H1 (cell line): ENCODE results near the gene CAMK1. TPM values are rescaled to one million over a fixed set of nuclear protein-coding genes. Genes with fewer than 3 reads are reported as not detected.

Source experiments
- CTBP2 ChIP-seq: IDR thresholded peaks from 2 replicates; pipeline ENCODE4 v1.7.0; 2011; ENCODE audit warnings: borderline replicate concordance, mild to moderate bottlenecking, moderate library complexity, mixed read lengths, low read length; ENCODE audit not compliant: insufficient read depth, insufficient read length
- CTCF ChIP-seq, 3 experiments: IDR thresholded peaks; 1 replicate in 2 of 3; 2 replicates in 1 of 3; pipeline versions ENCODE4 v1.5.1 to v1.6.1; 2011; ENCODE audit warnings: low read length in 3 of 3, mild to moderate bottlenecking in 3 of 3, inconsistent platforms in 2 of 3, low read depth in 1 of 3, moderate library complexity in 1 of 3; ENCODE audit not compliant: insufficient read depth in 1 of 3; ENCODE audit errors: control extremely low read depth in 1 of 3
- E2F6 ChIP-seq: IDR thresholded peaks from 2 replicates; pipeline ENCODE4 v1.6.1; 2012; ENCODE audit warnings: inconsistent platforms
- EZH2 ChIP-seq: fragments of 200-600 bp; sonication (generic); IDR thresholded peaks from 2 replicates; pipeline ENCODE4 v1.7.1; 2012; ENCODE audit warnings: low read depth, mild to moderate bottlenecking, moderate library complexity, low read length, inconsistent platforms; ENCODE audit not compliant: severe bottlenecking
- GTF2F1 ChIP-seq: IDR thresholded peaks from 2 replicates; pipeline ENCODE4 v1.6.1; 2012; ENCODE audit warnings: low read depth, low read length, improper control_type of control experiment, borderline replicate concordance
- JUND ChIP-seq: IDR thresholded peaks from 2 replicates; pipeline ENCODE4 v1.6.1; 2011; ENCODE audit warnings: mild to moderate bottlenecking, improper control_type of control experiment, low read length
- KDM4A ChIP-seq: IDR thresholded peaks from one replicate; pipeline ENCODE4 v1.7.1; 2012; ENCODE audit warnings: low read depth, mild to moderate bottlenecking, moderate library complexity, low read length, inconsistent platforms; ENCODE audit not compliant: severe bottlenecking
- MAX ChIP-seq: IDR thresholded peaks from 2 replicates; pipeline ENCODE4 v1.6.1; 2012; ENCODE audit warnings: inconsistent platforms
- POLR2AphosphoS5 ChIP-seq: IDR thresholded peaks from 2 replicates; pipeline ENCODE4 v1.6.1; 2011; ENCODE audit warnings: low read depth, low read length
- POU5F1 ChIP-seq: IDR thresholded peaks from 2 replicates; pipeline ENCODE4 v1.6.1; 2011; ENCODE audit warnings: low read depth, mild to moderate bottlenecking, low read length, moderate library complexity
- RNF2 ChIP-seq: fragments of 200-900, 300-1000 bp; sonication (generic); IDR thresholded peaks from 2 replicates; pipeline ENCODE4 v1.7.1; 2016; ENCODE audit warnings: borderline replicate concordance, low read depth, mild to moderate bottlenecking, antibody characterized with exemption, low read length; ENCODE audit not compliant: poor library complexity, severe bottlenecking; ENCODE audit errors: missing control alignments
- SIN3A ChIP-seq, 2 experiments: IDR thresholded peaks in 1 of 2; conservative IDR thresholded peaks in 1 of 2; 2 replicates each; pipeline ENCODE4 v1.6.1; 2011 to 2012; ENCODE audit warnings: low read length in 2 of 2, improper control_type of control experiment in 1 of 2, low read depth in 1 of 2, mild to moderate bottlenecking in 1 of 2
- SIRT6 ChIP-seq: IDR thresholded peaks from one replicate; pipeline ENCODE4 v1.7.1; 2012; ENCODE audit warnings: low read length, inconsistent platforms
- SP1 ChIP-seq: IDR thresholded peaks from 2 replicates; pipeline ENCODE4 v1.6.1; 2011; ENCODE audit warnings: low read depth, low read length
- SP2 ChIP-seq: IDR thresholded peaks from 2 replicates; pipeline ENCODE4 v1.6.1; 2012; ENCODE audit warnings: mild to moderate bottlenecking, low read length, inconsistent platforms
- SRF ChIP-seq: IDR thresholded peaks from 2 replicates; pipeline ENCODE4 v1.6.1; 2011; ENCODE audit warnings: mild to moderate bottlenecking, low read depth, low read length, moderate library complexity
- SUZ12 ChIP-seq: fragments of 200-600 bp; sonication (generic); IDR thresholded peaks from 2 replicates; pipeline ENCODE4 v1.6.1; 2012; ENCODE audit warnings: mild to moderate bottlenecking, inconsistent platforms, low read length, moderate library complexity, mixed read lengths
- YY1 ChIP-seq: IDR thresholded peaks from 2 replicates; pipeline ENCODE4 v1.6.1; 2011; ENCODE audit warnings: low read depth, mild to moderate bottlenecking, low read length
- ZNF274 ChIP-seq: IDR thresholded peaks from 2 replicates; pipeline ENCODE4 v1.7.0; 2012; ENCODE audit warnings: low read length, borderline replicate concordance; ENCODE audit errors: extremely low read depth
- polyA plus RNA-seq, 7 experiments: library from polyadenylated mRNA; depleted of rRNA in 3 of 7; stranded (reverse) in 5 of 7; unstranded in 2 of 7; fragments of >200 nt in 5 of 7; fragments of 200-250 nt in 2 of 7; gene quantifications; 1 replicate in 5 of 7; 2 replicates in 1 of 7; 4 replicates in 1 of 7; pipeline versions ENCODE4 v1.2.1 to v1.2.3, GENCODE V29; 2011 to 2013; ENCODE audit warnings: missing spikeins in 2 of 7, mixed read lengths in 2 of 7
- total RNA-seq: library from RNA; stranded (reverse); fragmentation: NEBNext Ultra II Directional; extraction: Animal tissue kit (Norgen Biotek cat#: 25700); gene quantifications from 2 replicates; pipeline ENCODE4 v1.2.1, GENCODE V29; 2021

CAMK1 gene
- total and polyA plus RNA-seq, 2 of the 8 experiments (the other 6 are each of a cell fraction or from before 2014, with no cell fraction given): 4.9 to 5.1 TPM

- peak; percentile 75 for TF ChIP-seq MAX
- no peak for TF ChIP-seq POU5F1
- no peak; the same call in 1 of the 2 replicates for TF ChIP-seq SP1
- TF ChIP-seq YY1: peak; percentile 40; the same call in 1 of the 2 replicates
- peak; percentile 62 for TF ChIP-seq KDM4A
- no peak for TF ChIP-seq JUND
- TF ChIP-seq EZH2: no peak
- peak; percentile 25 to 73; a peak in 2 of 4 replicates for TF ChIP-seq SIN3A (conservative IDR thresholded peaks at IDR 0.05 in 1 of 2, IDR thresholded peaks at IDR 0.05 in 1 of 2; ENCODE audit: low read depth in 1 of 2, low read length in 2 of 2)
- no peak for TF ChIP-seq GTF2F1
- TF ChIP-seq E2F6: peak; percentile 44
- TF ChIP-seq SUZ12: no peak
- TF ChIP-seq CTCF (IDR thresholded peaks at IDR 0.05; ENCODE audit: control extremely low read depth in 1 of 3, insufficient read depth in 1 of 3, low read depth in 1 of 3, low read length in 3 of 3): no peak
- TF ChIP-seq ZNF274: no peak
- TF ChIP-seq RNF2: no peak
- peak; percentile 60 for TF ChIP-seq POLR2AphosphoS5
- no peak for TF ChIP-seq SP2
- TF ChIP-seq SIRT6: no peak
- no peak for TF ChIP-seq SRF
- no peak for TF ChIP-seq CTBP2
Observed at GRCh38 chr3:9731206-9732079, 38.3 kb downstream of the CAMK1 start, which contains the start of gene BRPF1 (continued).
